Colonic mucosa (tissue), 4 donors: ENCODE measurements around the gene GOT1. TPM values are rescaled to one million over a fixed set of nuclear protein-coding genes. Genes with fewer than 3 reads are reported as not detected.

Experiments used
- DNase-seq: peaks from one replicate; pipeline ENCODE4 v3.0.0-alpha.2; 2020
- H3K27ac ChIP-seq: fragments of 200-600 bp; one replicate; pipeline ENCODE4 v1.8.0; 2021
- H3K27me3 ChIP-seq: fragments of 200-600 bp; one replicate; pipeline ENCODE4 v1.8.0; 2021
- H3K36me3 ChIP-seq: fragments of 200-600 bp; one replicate; pipeline ENCODE4 v1.8.0; 2021
- H3K4me1 ChIP-seq: fragments of 200-600 bp; one replicate; pipeline ENCODE4 v1.8.0; 2021; ENCODE audit warnings: mild to moderate bottlenecking
- H3K4me3 ChIP-seq: fragments of 200-600 bp; one replicate; pipeline ENCODE4 v1.8.0; 2021
- H3K9ac ChIP-seq, 2 donors: one replicate each; pipeline ENCODE4 v1.7.0; 2013; ENCODE audit warnings: control low read depth in 2 of 2, low read depth in 2 of 2, low read length in 2 of 2
- H3K9me3 ChIP-seq: fragments of 200-600 bp; one replicate; pipeline ENCODE4 v1.8.0; 2021
- intact Hi-C: fragments of 100-400 bp; cut with DNase I; formaldehyde crosslinking; loops from one replicate; pipeline ENCODE4 v1.14.1; 2022
- total RNA-seq, 2 donors: library from RNA; stranded (reverse); fragmentation: NEBNext Ultra II Directional in 1 of 2; extraction: Animal tissue kit (Norgen Biotek cat#: 25700) in 1 of 2; gene quantifications; one replicate each; pipeline ENCODE4 v1.2.1, GENCODE V29; 2021
- TF ChIP-seq, protein P1 (sequence below): fragments of 200-600 bp; IDR thresholded peaks from one replicate; pipeline ENCODE4 v1.8.0; 2022; ENCODE audit warnings: antibody characterized with exemption, mild to moderate bottlenecking
- donor health status: healthy.
- donor health status: DM: no; HTN: no; CAD: no.
- donor health status: DM: no; HTN: no; CAD: no.

The GOT1 gene
- total RNA-seq, 2 donors from 2014 or later = 96.7 to 135 TPM

GRCh38 chr10:99347672-99348071 lies 82.8 kb downstream of the GOT1 start:
- intact Hi-C loops = no loop called here
- Histone ChIP-seq H3K36me3 (no peaks in the 10 kb centered on the region), H3K27me3 (no peaks in the 10 kb centered on the region), H3K9ac (no peak overlapping the region), H3K27ac (no peak overlapping the region), H3K4me3 (no peak overlapping the region), H3K4me1 (no peaks in the 10 kb centered on the region), H3K9me3 (no peaks in the 10 kb centered on the region)
- TF ChIP-seq, protein P1, sequence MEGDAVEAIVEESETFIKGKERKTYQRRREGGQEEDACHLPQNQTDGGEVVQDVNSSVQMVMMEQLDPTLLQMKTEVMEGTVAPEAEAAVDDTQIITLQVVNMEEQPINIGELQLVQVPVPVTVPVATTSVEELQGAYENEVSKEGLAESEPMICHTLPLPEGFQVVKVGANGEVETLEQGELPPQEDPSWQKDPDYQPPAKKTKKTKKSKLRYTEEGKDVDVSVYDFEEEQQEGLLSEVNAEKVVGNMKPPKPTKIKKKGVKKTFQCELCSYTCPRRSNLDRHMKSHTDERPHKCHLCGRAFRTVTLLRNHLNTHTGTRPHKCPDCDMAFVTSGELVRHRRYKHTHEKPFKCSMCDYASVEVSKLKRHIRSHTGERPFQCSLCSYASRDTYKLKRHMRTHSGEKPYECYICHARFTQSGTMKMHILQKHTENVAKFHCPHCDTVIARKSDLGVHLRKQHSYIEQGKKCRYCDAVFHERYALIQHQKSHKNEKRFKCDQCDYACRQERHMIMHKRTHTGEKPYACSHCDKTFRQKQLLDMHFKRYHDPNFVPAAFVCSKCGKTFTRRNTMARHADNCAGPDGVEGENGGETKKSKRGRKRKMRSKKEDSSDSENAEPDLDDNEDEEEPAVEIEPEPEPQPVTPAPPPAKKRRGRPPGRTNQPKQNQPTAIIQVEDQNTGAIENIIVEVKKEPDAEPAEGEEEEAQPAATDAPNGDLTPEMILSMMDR = no peak
- DNase-seq = no peak

Other genes starting within 250 kb of the GOT1 start
- gene HPSE2, start 194.8 kb downstream of the GOT1 start, total RNA-seq = 1 to 10 TPM; 1.0 to 1.8 TPM
- under 1 TPM; 0.27 to 0.35 TPM for gene CNNM1, start 101.3 kb downstream of the GOT1 start, total RNA-seq
- 1 to 10 TPM; 5.4 to 7.9 TPM for gene NKX2-3, start 102.3 kb upstream of the GOT1 start, total RNA-seq
- 10 to 100 TPM; 29.6 to 38.7 TPM for gene SLC25A28, start 189.8 kb upstream of the GOT1 start, total RNA-seq
- 10 to 100 TPM; 22.6 to 23.9 TPM for gene ENTPD7, start 228.9 kb upstream of the GOT1 start, total RNA-seq